H1 (cell line): Measurements from ENCODE around the gene UBASH3B. TPM values are rescaled to one million over a fixed set of nuclear protein-coding genes. Genes with fewer than 3 reads are reported as not detected.

Source experiments
- CTCF ChIA-PET: fragments of 300-600 bp; sonication (Branson Sonifier 250); formaldehyde crosslinking; loops from one replicate; lab custom pipeline; 2021; ENCODE audit not compliant: partially characterized antibody; lab: Charles Lee
- POLR2A ChIA-PET: fragments of 300-600 bp; sonication (Branson Sonifier 250); formaldehyde crosslinking; loops from one replicate; lab custom pipeline; 2021; ENCODE audit warnings: inconsistent platforms; ENCODE audit not compliant: partially characterized antibody; lab: Charles Lee
- DNase-seq, 2 experiments: peaks; one replicate each; pipeline versions ENCODE4 v3.0.0 to v3.0.0-alpha.2; 2010 to 2022; ENCODE audit warnings: low spot score in 2 of 2, low read depth in 1 of 2, mixed read lengths in 1 of 2
- FAIRE-seq: peaks from 2 replicates; lab custom pipeline; 2011; peaks lifted over from hg19 to GRCh38; lab: Jason Lieb, UNC
- H2AFZ ChIP-seq: 2 replicates; pipeline ENCODE4 v1.8.1; 2012; ENCODE audit warnings: low read length, inconsistent platforms
- H2AK5ac ChIP-seq: 2 replicates; pipeline ENCODE4 v1.6.1; 2013; ENCODE audit warnings: low read depth, low read length
- H2BK120ac ChIP-seq: replicated peaks from 2 replicates; pipeline ENCODE3; 2013; ENCODE audit warnings: low read depth, low read length, inconsistent platforms
- H2BK12ac ChIP-seq: 2 replicates; pipeline ENCODE4 v1.6.1; 2013; ENCODE audit warnings: low read depth, low read length
- H2BK15ac ChIP-seq: 2 replicates; pipeline ENCODE4 v1.6.1; 2013; ENCODE audit warnings: low read length
- H2BK20ac ChIP-seq: 2 replicates; pipeline ENCODE4 v1.6.1; 2013; ENCODE audit warnings: low read length
- H2BK5ac ChIP-seq: 2 replicates; pipeline ENCODE4 v1.6.1; 2013; ENCODE audit warnings: low read depth, low read length
- H3K14ac ChIP-seq: 2 replicates; pipeline ENCODE4 v1.6.1; 2013; ENCODE audit warnings: inconsistent platforms; ENCODE audit not compliant: insufficient read length
- H3K18ac ChIP-seq: 2 replicates; pipeline ENCODE4 v1.6.1; 2013; ENCODE audit warnings: low read length; ENCODE audit errors: extremely low read depth
- H3K23ac ChIP-seq: 2 replicates; pipeline ENCODE4 v1.6.1; 2013; ENCODE audit warnings: inconsistent platforms; ENCODE audit not compliant: insufficient read length
- H3K23me2 ChIP-seq: 2 replicates; pipeline ENCODE4 v1.6.1; 2013; ENCODE audit warnings: low read depth, low read length
- H3K27ac ChIP-seq: 2 replicates; pipeline ENCODE4 v1.6.1; 2011; ENCODE audit warnings: low read depth, low read length, inconsistent platforms
- H3K27me3 ChIP-seq, 4 experiments: replicated peaks in 1 of 4; 1 replicate in 1 of 4; 2 replicates in 3 of 4; pipeline versions ENCODE4 v1.6.1 to v1.8.1; 2011 to 2013; ENCODE audit warnings: low read length in 3 of 4, mild to moderate bottlenecking in 3 of 4, inconsistent platforms in 2 of 4, mixed read lengths in 2 of 4, moderate library complexity in 1 of 4; ENCODE audit not compliant: control insufficient read depth in 3 of 4, insufficient read depth in 3 of 4; ENCODE audit errors: extremely low read depth in 1 of 4
- H3K36me3 ChIP-seq, 4 experiments: 2 replicates each; pipeline versions ENCODE4 v1.6.1 to v1.8.1; 2011 to 2013; ENCODE audit warnings: mild to moderate bottlenecking in 4 of 4, low read length in 3 of 4, moderate library complexity in 2 of 4, control low read depth in 1 of 4, inconsistent platforms in 1 of 4; ENCODE audit not compliant: insufficient read depth in 4 of 4, control insufficient read depth in 2 of 4
- H3K4ac ChIP-seq: replicated peaks from 2 replicates; pipeline ENCODE3; 2013; ENCODE audit warnings: low read length, low read depth, mixed read lengths, inconsistent platforms; ENCODE audit not compliant: insufficient read length
- H3K4me1 ChIP-seq, 4 experiments: replicated peaks in 1 of 4; 1 replicate in 1 of 4; 2 replicates in 3 of 4; pipeline versions ENCODE4 v1.6.1 to v1.8.1; 2011 to 2013; ENCODE audit warnings: low read length in 3 of 4, inconsistent platforms in 2 of 4, mixed read lengths in 1 of 4; ENCODE audit not compliant: insufficient read depth in 4 of 4, control insufficient read depth in 3 of 4
- H3K4me2 ChIP-seq, 2 experiments: 2 replicates each; pipeline versions ENCODE4 v1.6.1 to v1.8.1; 2011 to 2013; ENCODE audit warnings: low read depth in 2 of 2, low read length in 2 of 2, control low read depth in 1 of 2, inconsistent platforms in 1 of 2, mild to moderate bottlenecking in 1 of 2; ENCODE audit not compliant: insufficient read depth in 1 of 2
- H3K4me3 ChIP-seq, 4 experiments: fragments of 200-600, 300-600 bp in 1 of 4; sonication (generic), shearing (Covaris generic), sonication (Bioruptor Twin) in 1 of 4; 2 replicates each; pipeline versions ENCODE4 v1.5.1 to v1.8.1; 2011 to 2016; ENCODE audit warnings: low read length in 4 of 4, low read depth in 3 of 4, control low read depth in 2 of 4, inconsistent platforms in 2 of 4, mild to moderate bottlenecking in 2 of 4, mixed read lengths in 1 of 4, moderate library complexity in 1 of 4; ENCODE audit not compliant: insufficient read depth in 2 of 4; ENCODE audit errors: extremely low read depth in 1 of 4
- H3K56ac ChIP-seq: replicated peaks from 2 replicates; pipeline ENCODE3; 2013; ENCODE audit warnings: low read depth, mild to moderate bottlenecking, mixed read lengths, low read length, inconsistent platforms; ENCODE audit not compliant: insufficient read length
- H3K79me1 ChIP-seq: 2 replicates; pipeline ENCODE4 v1.6.1; 2013; ENCODE audit warnings: low read depth, low read length, control low read depth
- H3K79me2 ChIP-seq, 2 experiments: 2 replicates each; pipeline versions ENCODE4 v1.6.1 to v1.8.1; 2012 to 2013; ENCODE audit warnings: low read length in 2 of 2, mild to moderate bottlenecking in 2 of 2, inconsistent platforms in 1 of 2; ENCODE audit not compliant: insufficient read depth in 2 of 2, control insufficient read depth in 1 of 2
- H3K9ac ChIP-seq, 4 experiments: replicated peaks in 1 of 4; 1 replicate in 1 of 4; 2 replicates in 3 of 4; pipeline versions ENCODE4 v1.6.1 to v1.8.1; 2011 to 2013; ENCODE audit warnings: low read depth in 3 of 4, low read length in 3 of 4, control low read depth in 2 of 4, mild to moderate bottlenecking in 2 of 4, moderate library complexity in 2 of 4, inconsistent platforms in 1 of 4; ENCODE audit errors: extremely low read depth in 1 of 4
- H3K9me3 ChIP-seq, 2 experiments: 2 replicates each; pipeline versions ENCODE4 v1.6.1 to v1.8.1; 2012 to 2013; ENCODE audit warnings: mild to moderate bottlenecking in 2 of 2, moderate library complexity in 2 of 2, control low read depth in 1 of 2, inconsistent platforms in 1 of 2, low read depth in 1 of 2, low read length in 1 of 2, mixed read lengths in 1 of 2; ENCODE audit not compliant: insufficient read depth in 2 of 2
- H4K20me1 ChIP-seq, 2 experiments: replicated peaks in 1 of 2; 2 replicates each; pipeline versions ENCODE3 to v1.8.1; 2011 to 2013; ENCODE audit warnings: inconsistent platforms in 2 of 2, low read length in 2 of 2, mild to moderate bottlenecking in 1 of 2; ENCODE audit not compliant: insufficient read depth in 2 of 2, control insufficient read depth in 1 of 2
- H4K5ac ChIP-seq: 2 replicates; pipeline ENCODE4 v1.6.1; 2013; ENCODE audit warnings: low read length, low read depth, mixed read lengths, inconsistent platforms; ENCODE audit not compliant: insufficient read length
- H4K8ac ChIP-seq: 2 replicates; pipeline ENCODE4 v1.8.0; 2013; ENCODE audit warnings: mild to moderate bottlenecking, moderate library complexity, low read length, inconsistent platforms; ENCODE audit not compliant: insufficient read depth; ENCODE audit errors: extremely low read depth
- H4K91ac ChIP-seq: replicated peaks from 2 replicates; pipeline ENCODE3; 2013; ENCODE audit warnings: low read length, mixed read lengths, inconsistent platforms; ENCODE audit not compliant: insufficient read length
- BCL11A ChIP-seq, 2 experiments: IDR thresholded peaks; one replicate each; pipeline ENCODE4 v1.6.1; 2011; ENCODE audit warnings: low read depth in 2 of 2, low read length in 2 of 2, mild to moderate bottlenecking in 2 of 2
- CEBPB ChIP-seq: IDR thresholded peaks from 2 replicates; pipeline ENCODE4 v1.6.1; 2012; ENCODE audit warnings: low read depth, low read length
- FOSL1 ChIP-seq: IDR thresholded peaks from 2 replicates; pipeline ENCODE4 v1.6.1; 2011; ENCODE audit warnings: mild to moderate bottlenecking, low read depth, low read length, moderate library complexity; ENCODE audit not compliant: insufficient read depth
- HDAC6 ChIP-seq: IDR thresholded peaks from one replicate; pipeline ENCODE4 v1.7.1; 2012; ENCODE audit warnings: low read depth, mild to moderate bottlenecking, inconsistent platforms, low read length, moderate library complexity
- SIN3A ChIP-seq, 2 experiments: IDR thresholded peaks in 1 of 2; conservative IDR thresholded peaks in 1 of 2; 2 replicates each; pipeline ENCODE4 v1.6.1; 2011 to 2012; ENCODE audit warnings: low read length in 2 of 2, improper control_type of control experiment in 1 of 2, low read depth in 1 of 2, mild to moderate bottlenecking in 1 of 2
- SIRT6 ChIP-seq: IDR thresholded peaks from one replicate; pipeline ENCODE4 v1.7.1; 2012; ENCODE audit warnings: low read length, inconsistent platforms
- SUZ12 ChIP-seq: fragments of 200-600 bp; sonication (generic); IDR thresholded peaks from 2 replicates; pipeline ENCODE4 v1.6.1; 2012; ENCODE audit warnings: mild to moderate bottlenecking, inconsistent platforms, low read length, moderate library complexity, mixed read lengths
- TCF12 ChIP-seq: IDR thresholded peaks from 2 replicates; pipeline ENCODE4 v1.6.1; 2011; ENCODE audit warnings: low read depth, mild to moderate bottlenecking, low read length
- WGBS, 2 experiments: shearing (Covaris generic) in 1 of 2; methylation state at CpG; one replicate each; pipeline versions ENCODE4 v1.1.6 to v1.1.7; 2013 to 2015; ENCODE audit warnings: low lambda C conversion rate in 2 of 2, mixed read lengths in 2 of 2, inconsistent platforms in 1 of 2, low coverage in 1 of 2, missing lambda C conversion rate in 1 of 2; ENCODE audit not compliant: insufficient replicate concordance in 2 of 2, insufficient coverage in 1 of 2, insufficient read length in 1 of 2; ENCODE audit errors: extremely low coverage in 1 of 2, missing lambda C conversion rate in 1 of 2; 5-methylcytosine and 5-hydroxymethylcytosine counted together
- polyA plus RNA-seq, 7 experiments: library from polyadenylated mRNA; depleted of rRNA in 3 of 7; stranded (reverse) in 5 of 7; unstranded in 2 of 7; fragments of >200 nt in 5 of 7; fragments of 200-250 nt in 2 of 7; gene quantifications; 1 replicate in 5 of 7; 2 replicates in 1 of 7; 4 replicates in 1 of 7; pipeline versions ENCODE4 v1.2.1 to v1.2.3, GENCODE V29; 2011 to 2013; ENCODE audit warnings: missing spikeins in 2 of 7, mixed read lengths in 2 of 7
- total RNA-seq: library from RNA; stranded (reverse); fragmentation: NEBNext Ultra II Directional; extraction: Animal tissue kit (Norgen Biotek cat#: 25700); gene quantifications from 2 replicates; pipeline ENCODE4 v1.2.1, GENCODE V29; 2021

The UBASH3B gene
- total and polyA plus RNA-seq, 2 of the 8 experiments (the other 6 are each of a cell fraction or from before 2014, with no cell fraction given), result 7.5 to 9.5 TPM

DNA sequence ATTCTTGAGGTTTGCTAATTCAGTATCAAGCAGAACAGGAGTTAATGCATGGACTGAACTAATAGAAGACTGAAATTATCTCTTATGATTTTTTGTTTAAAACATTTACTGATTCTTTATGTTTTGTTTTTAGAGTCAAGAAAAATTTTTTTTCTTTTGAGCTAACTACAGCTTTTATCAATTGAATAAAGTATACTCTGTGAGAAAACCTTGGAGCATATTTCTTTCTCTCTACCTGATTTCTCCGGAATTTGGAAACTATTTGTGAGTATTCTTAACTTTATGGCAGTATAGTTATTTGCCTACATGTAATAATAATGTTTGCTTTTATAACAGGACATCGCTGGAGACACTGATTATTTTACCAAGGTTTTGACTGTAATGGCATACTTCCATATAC lies 164.6 kb downstream of the UBASH3B start:
- 69% methylated on average over 2 of the region's 2 CpGs; no CpG with 5 or more reads in 1 of the 2 experiments for WGBS, 2 experiments
- Histone ChIP-seq H2BK120ac (no peak overlapping the region), H3K9ac (no peak overlapping the region), H2BK20ac (no peak overlapping the region), H3K23ac (no peak overlapping the region), H2AK5ac (no peak overlapping the region), H4K8ac (no peak overlapping the region), H3K27me3 (no peaks in the 10 kb centered on the region), H2BK12ac (no peak overlapping the region), H4K5ac (no peak overlapping the region), H4K20me1 (no peaks in the 10 kb centered on the region), H3K9me3 (peaks cover 32 to 35% of the 10 kb centered on the region in 2 experiments), H3K79me2 (no peaks in the 10 kb centered on the region), H3K23me2 (no peaks in the 10 kb centered on the region), H3K4me3 (no peak overlapping the region), H4K91ac (no peak overlapping the region), H3K4ac (no peak overlapping the region), H3K56ac (no peak overlapping the region), H3K14ac (no peak overlapping the region), H3K27ac (no peak overlapping the region), H3K79me1 (no peaks in the 10 kb centered on the region), H2BK5ac (no peak overlapping the region), H3K4me2 (no peak overlapping the region), H3K18ac (no peak overlapping the region), H3K4me1 (no peaks in the 10 kb centered on the region), H3K36me3 (peaks cover 0 to 5% (median 0%) of the 10 kb centered on the region in 4 experiments; a peak in 2 of 8 replicates), H2BK15ac (no peak overlapping the region), H2AFZ (no peak overlapping the region)
- no peak for TF ChIP-seq HDAC6
- no peak for TF ChIP-seq FOSL1
- TF ChIP-seq SIRT6, result no peak
- TF ChIP-seq SIN3A (conservative IDR thresholded peaks at IDR 0.05 in 1 of 2, IDR thresholded peaks at IDR 0.05 in 1 of 2; ENCODE audit: low read depth in 1 of 2, low read length in 2 of 2), result no peak
- no peak for TF ChIP-seq BCL11A (IDR thresholded peaks at IDR 0.05; ENCODE audit: low read depth in 2 of 2, low read length in 2 of 2)
- no peak for TF ChIP-seq TCF12
- no peak for TF ChIP-seq SUZ12
- TF ChIP-seq CEBPB, result no peak
- FAIRE-seq (no peak), DNase-seq (no peak)
- ChIA-PET CTCF (interaction anchor here (1.8 to 3.2 kb wide), 2 partner anchors 13 to 16 kb away, joined by 4 to 10 read pairs; no protein-coding TSS in a partner anchor), POLR2A (no interaction called here)
